Prostate gland (tissue), 2 donors: ENCODE measurements around the gene MRPL33.

Source experiments
- POLR2AphosphoS5 ChIP-seq: sonication (generic); formaldehyde crosslinking; IDR thresholded peaks from one replicate; pipeline ENCODE4 v1.6.1; 2017; ENCODE audit warnings: antibody characterized with exemption
- TF ChIP-seq, protein P1 (sequence below), 4 experiments: fragments of 200-600 bp in 2 of 4; fragments of 450-650 bp in 2 of 4; sonication (generic) in 2 of 4; IDR thresholded peaks; 1 replicate in 3 of 4; 2 replicates in 1 of 4; pipeline ENCODE4 v1.5.1; 2016 to 2019; ENCODE audit warnings: antibody characterized with exemption in 4 of 4, mild to moderate bottlenecking in 2 of 4, moderate library complexity in 2 of 4

DNA sequence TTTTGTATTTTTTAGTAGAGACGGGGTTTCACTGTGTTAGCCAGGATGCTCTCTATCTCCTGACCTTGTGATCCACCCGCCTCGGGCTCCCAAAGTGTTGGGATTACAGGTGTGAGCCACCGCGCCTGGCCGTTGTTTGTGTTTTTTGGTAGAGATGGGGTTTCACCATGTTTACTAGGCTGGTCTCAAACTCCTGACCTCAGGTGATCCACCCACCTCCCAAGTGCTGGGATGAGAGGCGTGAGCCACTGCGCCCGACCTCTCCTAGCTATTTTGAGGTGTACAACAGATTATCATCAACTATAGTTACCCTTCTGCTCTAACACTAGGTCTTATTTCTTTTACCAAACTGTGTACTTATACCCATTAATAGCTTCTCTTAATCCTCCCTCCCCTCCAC is 28.9 kb upstream of the MRPL33 start:
- TF ChIP-seq, protein P1, sequence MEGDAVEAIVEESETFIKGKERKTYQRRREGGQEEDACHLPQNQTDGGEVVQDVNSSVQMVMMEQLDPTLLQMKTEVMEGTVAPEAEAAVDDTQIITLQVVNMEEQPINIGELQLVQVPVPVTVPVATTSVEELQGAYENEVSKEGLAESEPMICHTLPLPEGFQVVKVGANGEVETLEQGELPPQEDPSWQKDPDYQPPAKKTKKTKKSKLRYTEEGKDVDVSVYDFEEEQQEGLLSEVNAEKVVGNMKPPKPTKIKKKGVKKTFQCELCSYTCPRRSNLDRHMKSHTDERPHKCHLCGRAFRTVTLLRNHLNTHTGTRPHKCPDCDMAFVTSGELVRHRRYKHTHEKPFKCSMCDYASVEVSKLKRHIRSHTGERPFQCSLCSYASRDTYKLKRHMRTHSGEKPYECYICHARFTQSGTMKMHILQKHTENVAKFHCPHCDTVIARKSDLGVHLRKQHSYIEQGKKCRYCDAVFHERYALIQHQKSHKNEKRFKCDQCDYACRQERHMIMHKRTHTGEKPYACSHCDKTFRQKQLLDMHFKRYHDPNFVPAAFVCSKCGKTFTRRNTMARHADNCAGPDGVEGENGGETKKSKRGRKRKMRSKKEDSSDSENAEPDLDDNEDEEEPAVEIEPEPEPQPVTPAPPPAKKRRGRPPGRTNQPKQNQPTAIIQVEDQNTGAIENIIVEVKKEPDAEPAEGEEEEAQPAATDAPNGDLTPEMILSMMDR (IDR thresholded peaks at IDR 0.05), result no peak
- TF ChIP-seq POLR2AphosphoS5, result no peak
